Measurements from ENCODE around the gene BCAN.

DNA sequence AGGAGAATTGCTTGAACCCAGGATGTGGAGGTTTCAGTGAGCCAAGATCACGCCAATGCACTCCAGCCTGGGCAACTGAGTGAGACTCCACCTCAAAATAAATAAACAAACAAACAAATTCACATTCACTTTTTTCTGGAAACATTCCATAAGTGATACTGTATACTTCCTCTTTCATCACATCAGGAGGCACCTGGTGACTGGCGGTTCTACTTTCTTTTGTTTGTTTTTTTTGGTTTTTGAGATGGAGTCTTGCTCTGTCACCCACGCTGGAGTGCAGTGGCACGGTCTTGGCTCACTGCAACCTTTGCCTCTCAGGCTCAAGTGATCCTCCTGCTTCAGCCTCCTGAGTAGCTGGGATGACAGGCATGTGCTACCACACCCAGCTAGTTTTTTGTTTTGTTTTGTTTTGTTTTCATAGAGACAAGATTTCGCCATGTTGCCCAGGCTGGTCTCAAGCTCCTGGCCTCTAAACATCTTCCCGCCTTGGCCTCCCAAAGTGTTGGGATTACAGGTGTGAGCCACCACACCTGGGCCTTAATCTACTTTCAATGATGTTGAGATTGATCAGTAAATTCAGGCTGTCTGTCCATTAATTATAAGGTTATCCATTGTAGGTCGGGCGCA, 12.0 kb upstream of the BCAN start:
- TF ChIP-seq, protein P1, sequence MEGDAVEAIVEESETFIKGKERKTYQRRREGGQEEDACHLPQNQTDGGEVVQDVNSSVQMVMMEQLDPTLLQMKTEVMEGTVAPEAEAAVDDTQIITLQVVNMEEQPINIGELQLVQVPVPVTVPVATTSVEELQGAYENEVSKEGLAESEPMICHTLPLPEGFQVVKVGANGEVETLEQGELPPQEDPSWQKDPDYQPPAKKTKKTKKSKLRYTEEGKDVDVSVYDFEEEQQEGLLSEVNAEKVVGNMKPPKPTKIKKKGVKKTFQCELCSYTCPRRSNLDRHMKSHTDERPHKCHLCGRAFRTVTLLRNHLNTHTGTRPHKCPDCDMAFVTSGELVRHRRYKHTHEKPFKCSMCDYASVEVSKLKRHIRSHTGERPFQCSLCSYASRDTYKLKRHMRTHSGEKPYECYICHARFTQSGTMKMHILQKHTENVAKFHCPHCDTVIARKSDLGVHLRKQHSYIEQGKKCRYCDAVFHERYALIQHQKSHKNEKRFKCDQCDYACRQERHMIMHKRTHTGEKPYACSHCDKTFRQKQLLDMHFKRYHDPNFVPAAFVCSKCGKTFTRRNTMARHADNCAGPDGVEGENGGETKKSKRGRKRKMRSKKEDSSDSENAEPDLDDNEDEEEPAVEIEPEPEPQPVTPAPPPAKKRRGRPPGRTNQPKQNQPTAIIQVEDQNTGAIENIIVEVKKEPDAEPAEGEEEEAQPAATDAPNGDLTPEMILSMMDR (optimal IDR thresholded peaks at IDR 0.05 in 1 of 3, IDR thresholded peaks at IDR 0.05 in 1 of 3, conservative IDR thresholded peaks at IDR 0.05 in 1 of 3; ENCODE audit: extremely low read depth in 1 of 3, insufficient read depth in 2 of 3, low read length in 3 of 3): no peak
- TF ChIP-seq EZH2 (IDR thresholded peaks at IDR 0.05; ENCODE audit: low read length): no peak

Data from keratinocyte (primary cell).